A673 (cell line): ENCODE results near the gene YPEL3. TPM values are rescaled to one million over a fixed set of nuclear protein-coding genes. Genes with fewer than 3 reads are reported as not detected.

Experiments used
- BruUV-seq: library from RNA; stranded (reverse); fragments of 400-500 nt; replicated peaks from 2 replicates; lab custom pipeline; 2021; lab: Mats Ljungman, UMichigan
- CTCF ChIA-PET: fragments of 300-600 bp; sonication (Branson Sonifier 250); formaldehyde crosslinking; loops from one replicate; lab custom pipeline; 2022; ENCODE audit warnings: antibody characterized with exemption; lab: Charles Lee
- POLR2A ChIA-PET: fragments of 300-600 bp; sonication (Branson Sonifier 250); formaldehyde crosslinking; loops from one replicate; lab custom pipeline; 2022; ENCODE audit warnings: antibody characterized with exemption; ENCODE audit not compliant: low non-redundant PET; lab: Charles Lee
- DNase-seq: peaks from one replicate; pipeline ENCODE4 v3.0.0-alpha.2; 2015; ENCODE audit warnings: low spot score
- H3K27ac ChIP-seq: fragments of 200-600 bp; sonication (generic); 2 replicates; pipeline ENCODE4 v1.5.1; 2016; ENCODE audit warnings: mixed run types, low read depth, mild to moderate bottlenecking, mixed read lengths, antibody characterized with exemption, low read length; ENCODE audit not compliant: poor library complexity, severe bottlenecking
- H3K27me3 ChIP-seq: fragments of 200-600 bp; sonication (generic); replicated peaks from 2 replicates; pipeline ENCODE4 v1.6.1; 2017; ENCODE audit warnings: mixed run types, low read depth, mild to moderate bottlenecking, mixed read lengths, antibody characterized with exemption, low read length; ENCODE audit not compliant: insufficient read depth, poor library complexity
- H3K36me3 ChIP-seq: fragments of 200-600 bp; sonication (generic); 2 replicates; pipeline ENCODE4 v1.6.1; 2016; ENCODE audit warnings: mixed run types, mild to moderate bottlenecking, mixed read lengths, antibody characterized with exemption, low read length; ENCODE audit not compliant: insufficient read depth, poor library complexity, severe bottlenecking
- H3K4me1 ChIP-seq: fragments of 200-600 bp; sonication (generic); 2 replicates; pipeline ENCODE4 v1.6.1; 2017; ENCODE audit warnings: mixed run types, mild to moderate bottlenecking, mixed read lengths, antibody characterized with exemption, low read length; ENCODE audit not compliant: insufficient read depth, poor library complexity, severe bottlenecking
- H3K4me3 ChIP-seq: fragments of 200-600 bp; sonication (generic); 2 replicates; pipeline ENCODE4 v1.5.1; 2016; ENCODE audit warnings: low read depth, mixed run types, mild to moderate bottlenecking, mixed read lengths, low read length; ENCODE audit not compliant: poor library complexity, severe bottlenecking
- H3K9me3 ChIP-seq: fragments of 200-600 bp; sonication (generic); 2 replicates; pipeline ENCODE4 v1.6.1; 2016; ENCODE audit warnings: mixed run types, low read depth, mild to moderate bottlenecking, mixed read lengths, antibody characterized with exemption, low read length; ENCODE audit not compliant: poor library complexity, severe bottlenecking
- EZH2 ChIP-seq: fragments of 200-600 bp; sonication (generic); IDR thresholded peaks from 2 replicates; pipeline ENCODE4 v1.6.1; 2017; ENCODE audit warnings: borderline replicate concordance, low read depth, mild to moderate bottlenecking, mixed read lengths, antibody characterized with exemption, low read length; ENCODE audit not compliant: poor library complexity, severe bottlenecking
- intact Hi-C: fragments of 100-400 bp; cut with micrococcal nuclease; formaldehyde crosslinking; loops from one replicate; pipeline ENCODE4 v1.10.0; 2022; ENCODE audit not compliant: unreplicated experiment
- total RNA-seq: library from RNA; stranded (reverse); gene quantifications from 2 replicates; pipeline ENCODE4 v1.2.3, GENCODE V29; 2021
- TF ChIP-seq, protein P1 (sequence below): fragments of 300-800, 200-600 bp; sonication (generic); conservative IDR thresholded peaks from 2 replicates; pipeline ENCODE4 v1.5.1; 2017; ENCODE audit warnings: low read depth, mild to moderate bottlenecking, antibody characterized with exemption, low read length, moderate library complexity, mixed read lengths

The YPEL3 gene
- total RNA-seq, 1 experiment from 2014 or later: 4.7 TPM

DNA sequence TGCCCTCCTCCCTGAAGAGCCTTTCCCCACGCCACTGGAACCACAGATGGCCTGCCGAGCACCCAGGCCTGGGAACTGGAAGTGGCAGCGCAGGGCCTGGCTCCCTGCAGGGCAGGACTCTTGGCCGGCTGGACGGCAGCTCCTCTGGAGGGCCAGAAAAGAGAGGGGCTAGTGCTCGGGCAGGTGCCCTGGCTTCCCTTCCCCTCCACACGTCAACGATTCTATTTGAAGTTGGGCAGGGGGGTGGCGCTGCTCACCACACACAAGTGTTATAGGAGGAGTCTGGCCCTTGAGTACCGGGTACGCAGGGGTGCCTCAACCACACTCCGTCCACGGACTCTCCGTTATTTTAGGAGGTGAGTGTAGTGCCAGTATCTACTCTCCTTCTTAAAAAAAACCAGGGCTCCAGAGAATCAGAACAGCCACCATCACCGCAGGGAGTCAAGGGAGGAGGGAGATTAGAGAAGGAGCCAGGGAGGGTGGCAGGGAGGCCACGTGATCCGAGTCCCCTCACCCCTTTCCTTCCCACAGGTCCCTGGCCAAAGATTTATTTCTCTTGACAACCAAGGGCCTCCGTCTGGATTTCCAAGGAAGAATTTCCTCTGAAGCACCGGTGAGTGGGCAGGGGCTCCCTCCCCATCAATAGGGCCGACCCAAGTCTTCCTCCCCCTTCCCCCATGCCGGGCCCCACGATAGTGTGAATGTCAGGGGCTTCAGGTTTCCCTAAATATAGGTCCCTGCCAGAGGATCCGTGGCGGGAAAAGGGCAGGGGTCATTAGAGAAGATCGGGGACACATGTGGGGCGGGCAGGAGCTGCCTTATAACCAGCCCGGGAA is 31.9 kb downstream of the YPEL3 start:
- POLR2A ChIA-PET: no interaction called here
- H3K9me3 ChIP-seq: no peaks in the 10 kb centered on the region
- H3K27ac ChIP-seq: peak overlapping the region; percentile 97
- no peaks in the 10 kb centered on the region for H3K27me3 ChIP-seq
- CTCF ChIA-PET: no interaction called here
- H3K4me3 ChIP-seq: peak overlapping the region; percentile 85
- H3K36me3 ChIP-seq: peaks cover 36% of the 10 kb centered on the region
- H3K4me1 ChIP-seq: peaks cover 41% of the 10 kb centered on the region
- intact Hi-C loops: loop anchor here (10.0 kb wide), 1 partner anchor 631 kb away; the partner anchor contains the start of gene SRCAP
- peak; percentile 83 for DNase-seq
- TF ChIP-seq EZH2: no peak
- TF ChIP-seq, protein P1, sequence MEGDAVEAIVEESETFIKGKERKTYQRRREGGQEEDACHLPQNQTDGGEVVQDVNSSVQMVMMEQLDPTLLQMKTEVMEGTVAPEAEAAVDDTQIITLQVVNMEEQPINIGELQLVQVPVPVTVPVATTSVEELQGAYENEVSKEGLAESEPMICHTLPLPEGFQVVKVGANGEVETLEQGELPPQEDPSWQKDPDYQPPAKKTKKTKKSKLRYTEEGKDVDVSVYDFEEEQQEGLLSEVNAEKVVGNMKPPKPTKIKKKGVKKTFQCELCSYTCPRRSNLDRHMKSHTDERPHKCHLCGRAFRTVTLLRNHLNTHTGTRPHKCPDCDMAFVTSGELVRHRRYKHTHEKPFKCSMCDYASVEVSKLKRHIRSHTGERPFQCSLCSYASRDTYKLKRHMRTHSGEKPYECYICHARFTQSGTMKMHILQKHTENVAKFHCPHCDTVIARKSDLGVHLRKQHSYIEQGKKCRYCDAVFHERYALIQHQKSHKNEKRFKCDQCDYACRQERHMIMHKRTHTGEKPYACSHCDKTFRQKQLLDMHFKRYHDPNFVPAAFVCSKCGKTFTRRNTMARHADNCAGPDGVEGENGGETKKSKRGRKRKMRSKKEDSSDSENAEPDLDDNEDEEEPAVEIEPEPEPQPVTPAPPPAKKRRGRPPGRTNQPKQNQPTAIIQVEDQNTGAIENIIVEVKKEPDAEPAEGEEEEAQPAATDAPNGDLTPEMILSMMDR: peak; percentile 41
- no TSS peak for BruUV-seq

DNA sequence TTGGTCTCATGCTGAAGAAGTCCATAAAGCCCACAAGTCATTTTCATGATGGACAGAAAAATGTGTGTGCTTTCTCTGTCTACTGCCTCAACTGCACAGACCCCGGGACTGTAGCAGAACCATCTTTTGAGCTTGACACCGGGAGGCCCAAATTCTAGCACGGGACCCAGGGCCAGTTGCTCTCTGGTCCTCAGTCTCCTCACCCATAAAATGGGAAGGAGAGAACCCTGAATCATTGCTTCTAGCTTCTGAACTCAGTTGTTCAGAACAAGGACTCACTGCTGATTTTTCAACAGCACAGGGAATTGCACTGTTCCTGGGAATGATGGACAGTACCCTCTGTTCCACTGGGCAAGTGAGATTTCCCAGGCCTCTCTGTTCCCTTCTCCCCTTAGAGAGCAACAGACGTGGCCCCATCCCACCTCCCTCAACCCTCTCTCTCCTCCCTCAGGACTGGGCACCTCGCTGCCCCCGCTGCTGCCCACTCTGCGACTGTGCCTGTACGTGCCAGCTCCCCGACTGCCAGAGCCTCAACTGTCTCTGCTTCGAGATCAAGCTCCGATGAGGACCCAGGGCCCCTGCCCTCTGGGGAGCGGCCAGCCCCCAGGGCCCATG is 32.6 kb downstream of the YPEL3 start:
- no TSS peak for BruUV-seq
- ChIA-PET CTCF (no interaction called here), POLR2A (no interaction called here)
- peaks cover 35% of the 10 kb centered on the region for H3K36me3 ChIP-seq
- peaks cover 34% of the 10 kb centered on the region for H3K4me1 ChIP-seq
- intact Hi-C loops: loop anchor here (10.0 kb wide), 1 partner anchor 631 kb away; the partner anchor contains the start of gene SRCAP
- H3K9me3 ChIP-seq: no peaks in the 10 kb centered on the region
- no peaks in the 10 kb centered on the region for H3K27me3 ChIP-seq
- TF ChIP-seq, protein P1: no peak
- TF ChIP-seq EZH2: no peak
- no peak for DNase-seq
- H3K4me3 ChIP-seq: peak overlapping the region; percentile 85
- H3K27ac ChIP-seq: peak overlapping the region; percentile 97

DNA sequence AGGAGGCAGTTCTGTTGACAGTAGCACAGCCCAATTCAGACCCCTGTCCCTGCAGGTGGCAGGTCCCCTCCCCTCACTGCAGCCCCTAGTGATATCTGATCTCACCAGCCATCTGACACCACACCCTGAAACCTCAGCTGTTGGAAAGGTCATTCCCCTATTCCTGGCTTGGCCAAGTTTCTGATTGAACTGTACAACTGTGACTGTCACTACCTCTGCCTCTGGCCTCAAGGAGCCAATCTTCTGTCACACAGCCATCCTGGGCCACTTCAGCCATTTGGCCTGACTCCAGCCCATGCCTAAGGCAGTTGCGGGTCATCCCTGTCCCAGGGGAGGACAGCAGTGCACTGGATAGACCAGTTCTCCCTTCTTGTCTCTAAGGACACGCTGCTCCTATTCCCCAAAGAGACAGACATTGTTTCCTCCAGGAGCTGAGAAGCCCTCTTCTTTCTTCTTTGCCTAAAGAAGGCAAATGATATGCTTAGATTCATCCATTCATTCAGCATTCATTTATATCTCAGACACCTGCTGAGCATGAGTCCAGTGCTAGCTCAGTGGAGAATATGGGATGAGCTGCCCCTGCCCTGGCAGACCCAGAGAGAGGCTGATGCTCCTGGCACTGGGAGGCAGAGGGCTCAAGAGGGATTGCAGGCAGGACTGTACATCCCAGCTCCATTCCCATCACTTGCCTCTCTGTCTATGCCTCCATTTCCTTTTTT is 35.0 kb downstream of the YPEL3 start:
- ChIA-PET CTCF (interaction anchor here (0.6 kb wide), 2 partner anchors 16 to 18 kb away, joined by 4 to 5 read pairs; no protein-coding TSS in a partner anchor), POLR2A (interaction anchor here (0.7 kb wide), 1 partner anchor 28 kb away, joined by 9 read pairs; no protein-coding TSS in a partner anchor)
- Histone ChIP-seq H3K36me3 (peaks cover 18% of the 10 kb centered on the region), H3K4me3 (no peak overlapping the region), H3K27me3 (no peaks in the 10 kb centered on the region), H3K27ac (peak overlapping the region; percentile 17), H3K9me3 (no peaks in the 10 kb centered on the region), H3K4me1 (peaks cover 20% of the 10 kb centered on the region)
- intact Hi-C loops: loop anchor here (10.0 kb wide), 1 partner anchor 634 kb away; the partner anchor contains the start of gene SRCAP
- no TSS peak for BruUV-seq
- TF ChIP-seq, protein P1: no peak
- no peak for TF ChIP-seq EZH2
- DNase-seq: no peak
